Endothelial cell of umbilical vein (primary cell): ENCODE data around the gene AK9. TPM values are rescaled to one million over a fixed set of nuclear protein-coding genes. Genes with fewer than 3 reads are reported as not detected.

Source experiments
- BruUV-seq: library from RNA; stranded (reverse); fragments of 400-500 nt; replicated peaks from 2 replicates; lab custom pipeline; 2021; lab: Mats Ljungman, UMichigan
- CTCF ChIA-PET: fragments of 300-600, 350-600 bp; sonication (Branson Sonifier 250); formaldehyde crosslinking; loops from one replicate; lab custom pipeline; 2021; ENCODE audit warnings: antibody characterized with exemption, inconsistent platforms; lab: Charles Lee
- POLR2A ChIA-PET: fragments of 300-600, 350-600 bp; sonication (Branson Sonifier 250); formaldehyde crosslinking; loops from one replicate; lab custom pipeline; 2021; ENCODE audit warnings: antibody characterized with exemption, inconsistent platforms; lab: Charles Lee
- DNase-seq: peaks from one replicate; pipeline ENCODE4 v3.0.0-alpha.2; 2011; ENCODE audit warnings: low read depth, low spot score
- FAIRE-seq: peaks from 2 replicates; lab custom pipeline; 2011; peaks lifted over from hg19 to GRCh38; lab: Jason Lieb, UNC
- H2AFZ ChIP-seq: 2 replicates; pipeline ENCODE4 v1.6.0; 2012; ENCODE audit warnings: low read depth, low read length, control low read depth, inconsistent platforms
- H3K27ac ChIP-seq: 2 replicates; pipeline ENCODE4 v1.5.1; 2011; ENCODE audit warnings: low read depth, mild to moderate bottlenecking, control low read depth, low read length, moderate library complexity; ENCODE audit not compliant: insufficient read depth
- H3K27me3 ChIP-seq, 2 experiments: 2 replicates each; pipeline versions ENCODE4 v1.6.0 to v1.6.1; 2011; ENCODE audit warnings: low read length in 2 of 2, mixed read lengths in 1 of 2; ENCODE audit not compliant: control insufficient read depth in 2 of 2, insufficient read depth in 2 of 2
- H3K36me3 ChIP-seq, 2 experiments: 2 replicates in 1 of 2; 3 replicates in 1 of 2; pipeline ENCODE4 v1.5.1; 2011; ENCODE audit warnings: low read length in 2 of 2, mild to moderate bottlenecking in 1 of 2, moderate library complexity in 1 of 2; ENCODE audit not compliant: control insufficient read depth in 2 of 2, insufficient read depth in 2 of 2; ENCODE audit errors: extremely low read depth in 1 of 2
- H3K4me1 ChIP-seq: 3 replicates; pipeline ENCODE4 v1.5.1; 2011; ENCODE audit warnings: mild to moderate bottlenecking, low read length; ENCODE audit not compliant: control insufficient read depth, insufficient read depth; ENCODE audit errors: extremely low read depth
- H3K4me2 ChIP-seq: 2 replicates; pipeline ENCODE4 v1.6.1; 2011; ENCODE audit warnings: low read length, control low read depth, mixed read lengths; ENCODE audit not compliant: insufficient read depth
- H3K4me3 ChIP-seq, 3 experiments: fragments of 200-600 bp in 1 of 3; sonication (generic), shearing (Covaris generic) in 1 of 3; replicated peaks in 1 of 3; 2 replicates each; pipeline ENCODE4 v1.5.1; 2011 to 2016; ENCODE audit warnings: control low read depth in 3 of 3, low read length in 3 of 3, mild to moderate bottlenecking in 2 of 3, inconsistent platforms in 1 of 3, low read depth in 1 of 3, moderate library complexity in 1 of 3; ENCODE audit not compliant: insufficient read depth in 1 of 3
- H3K79me2 ChIP-seq: 2 replicates; pipeline ENCODE4 v1.6.0; 2012; ENCODE audit warnings: low read length, inconsistent platforms; ENCODE audit not compliant: control insufficient read depth, insufficient read depth
- H3K9ac ChIP-seq: replicated peaks from 2 replicates; pipeline ENCODE3; 2011; ENCODE audit warnings: low read length, control low read depth; ENCODE audit not compliant: insufficient read depth; ENCODE audit errors: extremely low read depth
- H3K9me1 ChIP-seq: replicated peaks from 3 replicates; pipeline ENCODE4 v1.6.0; 2011; ENCODE audit warnings: mild to moderate bottlenecking, low read length; ENCODE audit not compliant: control insufficient read depth, insufficient read depth; ENCODE audit errors: extremely low read depth
- H3K9me3 ChIP-seq: replicated peaks from 2 replicates; pipeline ENCODE4 v1.5.1; 2012; ENCODE audit warnings: low read length, inconsistent platforms; ENCODE audit not compliant: control insufficient read depth, insufficient read depth
- H4K20me1 ChIP-seq: replicated peaks from 2 replicates; pipeline ENCODE3; 2011; ENCODE audit warnings: mild to moderate bottlenecking, low read length; ENCODE audit not compliant: control insufficient read depth, insufficient read depth; ENCODE audit errors: extremely low read depth
- EZH2 ChIP-seq: IDR thresholded peaks from 2 replicates; pipeline ENCODE4 v1.6.1; 2012; ENCODE audit warnings: borderline replicate concordance, low read depth, mild to moderate bottlenecking, moderate library complexity, low read length, inconsistent platforms; ENCODE audit not compliant: severe bottlenecking
- FOS ChIP-seq: IDR thresholded peaks from 2 replicates; pipeline ENCODE4 v1.6.1; 2011; ENCODE audit warnings: mild to moderate bottlenecking, low read length, moderate library complexity, borderline replicate concordance; ENCODE audit not compliant: insufficient read depth
- GATA2 ChIP-seq: IDR thresholded peaks from 2 replicates; pipeline ENCODE4 v1.7.0; 2011; ENCODE audit warnings: low read depth, mild to moderate bottlenecking, moderate library complexity, mixed read lengths, low read length; ENCODE audit not compliant: insufficient read length, insufficient read depth
- JUN ChIP-seq: IDR thresholded peaks from 2 replicates; pipeline ENCODE4 v1.6.1; 2011; ENCODE audit warnings: borderline replicate concordance, low read depth; ENCODE audit not compliant: insufficient read length, insufficient read depth
- MYC ChIP-seq: IDR thresholded peaks from one replicate; pipeline ENCODE4 v1.6.1; 2011; ENCODE audit warnings: mild to moderate bottlenecking, low read depth, low read length
- POLR2A ChIP-seq: IDR thresholded peaks from 2 replicates; pipeline ENCODE4 v1.6.1; 2012; ENCODE audit warnings: low read depth, mild to moderate bottlenecking, control low read depth, low read length
- POLR2AphosphoS5 ChIP-seq: IDR thresholded peaks from 2 replicates; pipeline ENCODE4 v1.6.1; 2012; ENCODE audit warnings: low read depth, mild to moderate bottlenecking, control low read depth, low read length, moderate library complexity; ENCODE audit not compliant: insufficient read depth
- dilution Hi-C: fragments of 300-500 bp; cut with MboI; formaldehyde crosslinking; loops from one replicate; pipeline ENCODE4 v1.15.0; 2019; ENCODE audit warnings: low sequenced_read_pairs; ENCODE audit not compliant: extremely low pct_ligation_motif_present
- intact Hi-C: fragments of 100-400 bp; cut with micrococcal nuclease; formaldehyde crosslinking; loops from one replicate; pipeline ENCODE4 v1.10.0; 2022
- polyA plus RNA-seq, 4 experiments: library from polyadenylated mRNA; depleted of rRNA in 3 of 4; stranded (reverse) in 3 of 4; unstranded in 1 of 4; fragments of >200 nt; gene quantifications; 2 replicates each; pipeline versions ENCODE4 v1.2.1 to v1.2.3, GENCODE V29; 2011 to 2012; ENCODE audit warnings: missing spikeins in 1 of 4
- total RNA-seq: library from RNA; stranded (reverse); gene quantifications from 2 replicates; pipeline ENCODE4 v1.2.3, GENCODE V29; 2021
- TF ChIP-seq, protein P1 (sequence below): IDR thresholded peaks from 2 replicates; pipeline ENCODE4 v1.6.1; 2011; ENCODE audit not compliant: insufficient read depth, insufficient read length
- TF ChIP-seq, protein P2 (sequence below), 2 donors: IDR thresholded peaks; 1 replicate in 1 of 2; 2 replicates in 1 of 2; pipeline ENCODE4 v1.5.1; 2011; ENCODE audit warnings: low read length in 2 of 2, mild to moderate bottlenecking in 2 of 2, moderate library complexity in 2 of 2, control low read depth in 1 of 2, inconsistent platforms in 1 of 2, low read depth in 1 of 2; ENCODE audit not compliant: insufficient read depth in 1 of 2; ENCODE audit errors: extremely low read depth in 1 of 2

AK9 gene
- total and polyA plus RNA-seq, 2 donors (not counting 3 experiments of a cell fraction or from before 2014, with no cell fraction given), result 1.4 to 3.2 TPM

GRCh38 chr6:109474995-109475394, 216.0 kb downstream of the AK9 start:
- no peak for TF ChIP-seq EZH2
- TF ChIP-seq FOS, result no peak
- TF ChIP-seq, protein P1, sequence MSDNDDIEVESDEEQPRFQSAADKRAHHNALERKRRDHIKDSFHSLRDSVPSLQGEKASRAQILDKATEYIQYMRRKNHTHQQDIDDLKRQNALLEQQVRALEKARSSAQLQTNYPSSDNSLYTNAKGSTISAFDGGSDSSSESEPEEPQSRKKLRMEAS, result no peak
- TF ChIP-seq POLR2AphosphoS5, result no peak
- TF ChIP-seq JUN, result no peak
- TF ChIP-seq POLR2A, result no peak
- no peak for TF ChIP-seq GATA2
- TF ChIP-seq, protein P2, sequence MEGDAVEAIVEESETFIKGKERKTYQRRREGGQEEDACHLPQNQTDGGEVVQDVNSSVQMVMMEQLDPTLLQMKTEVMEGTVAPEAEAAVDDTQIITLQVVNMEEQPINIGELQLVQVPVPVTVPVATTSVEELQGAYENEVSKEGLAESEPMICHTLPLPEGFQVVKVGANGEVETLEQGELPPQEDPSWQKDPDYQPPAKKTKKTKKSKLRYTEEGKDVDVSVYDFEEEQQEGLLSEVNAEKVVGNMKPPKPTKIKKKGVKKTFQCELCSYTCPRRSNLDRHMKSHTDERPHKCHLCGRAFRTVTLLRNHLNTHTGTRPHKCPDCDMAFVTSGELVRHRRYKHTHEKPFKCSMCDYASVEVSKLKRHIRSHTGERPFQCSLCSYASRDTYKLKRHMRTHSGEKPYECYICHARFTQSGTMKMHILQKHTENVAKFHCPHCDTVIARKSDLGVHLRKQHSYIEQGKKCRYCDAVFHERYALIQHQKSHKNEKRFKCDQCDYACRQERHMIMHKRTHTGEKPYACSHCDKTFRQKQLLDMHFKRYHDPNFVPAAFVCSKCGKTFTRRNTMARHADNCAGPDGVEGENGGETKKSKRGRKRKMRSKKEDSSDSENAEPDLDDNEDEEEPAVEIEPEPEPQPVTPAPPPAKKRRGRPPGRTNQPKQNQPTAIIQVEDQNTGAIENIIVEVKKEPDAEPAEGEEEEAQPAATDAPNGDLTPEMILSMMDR (IDR thresholded peaks at IDR 0.05; ENCODE audit: extremely low read depth in 1 of 2, insufficient read depth in 1 of 2, low read depth in 1 of 2, low read length in 2 of 2), result no peak
- no peak for TF ChIP-seq MYC
- Histone ChIP-seq H3K4me1 (peaks cover 4% of the 10 kb centered on the region), H2AFZ (no peak overlapping the region), H3K9me3 (no peaks in the 10 kb centered on the region), H4K20me1 (no peaks in the 10 kb centered on the region), H3K27ac (no peak overlapping the region), H3K9me1 (no peaks in the 10 kb centered on the region), H3K9ac (no peak overlapping the region), H3K4me2 (no peak overlapping the region), H3K36me3 (peaks cover 12 to 20% of the 10 kb centered on the region in 2 experiments), H3K27me3 (no peaks in the 10 kb centered on the region), H3K79me2 (peaks cover 27% of the 10 kb centered on the region), H3K4me3 (no peak overlapping the region)
- intact Hi-C loops (no loop called here), dilution Hi-C loops (no loop called here)
- ChIA-PET CTCF (interaction anchor here (1.2 kb wide), 1 partner anchor 19 kb away, joined by 3 read pairs; the partner anchor contains the start of gene MICAL1), POLR2A (no interaction called here)
- BruUV-seq, result no TSS peak
- DNase-seq (no peak), FAIRE-seq (no peak)
